ENCODE data around the gene UGT8.
"Not testable (repeated sequence)": the region's sequence is repeated elsewhere in the genome, so short reads cannot be mapped to it uniquely, and the experiment has no call there.

The UGT8 gene

DNA sequence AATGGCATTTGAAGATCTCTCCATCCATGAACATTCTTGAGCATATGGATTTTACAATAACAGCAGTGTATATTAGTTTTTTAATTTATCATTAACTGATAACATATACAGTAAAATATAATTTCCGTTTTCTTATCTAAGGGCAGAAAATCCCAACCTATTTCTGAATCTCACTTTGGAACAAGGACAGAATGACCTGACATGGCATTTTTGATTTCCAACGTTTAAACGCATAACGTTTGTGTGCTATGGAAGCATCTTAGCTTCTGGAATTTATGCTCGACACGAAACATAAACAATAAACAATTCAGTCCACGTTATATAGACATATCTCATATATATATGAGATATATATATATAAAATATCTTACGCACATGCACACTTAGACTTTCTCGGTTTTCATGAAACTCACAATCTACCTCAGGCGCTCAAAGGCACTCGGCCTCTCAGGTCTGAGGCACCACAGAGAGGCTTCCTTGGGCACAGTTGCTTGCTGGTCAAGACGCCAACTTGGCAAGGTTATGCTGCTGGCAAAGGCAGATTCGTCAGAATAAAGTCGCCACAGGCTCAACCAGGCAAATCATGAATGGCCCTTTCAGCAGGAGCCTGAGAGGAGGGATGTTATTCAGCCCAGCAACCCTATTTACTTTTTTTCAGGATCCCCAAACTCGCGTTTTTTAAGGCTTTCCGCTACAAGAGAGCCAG is 1.0 kb upstream of the UGT8 start:
- peak overlapping the region; percentile 67; the same call in 1 of the 2 replicates for H3K4me3 ChIP-seq (ENCODE audit: low read length)
- TF ChIP-seq ZNF274 (IDR thresholded peaks at IDR 0.05; ENCODE audit: low read depth, low read length), result no peak

DNA sequence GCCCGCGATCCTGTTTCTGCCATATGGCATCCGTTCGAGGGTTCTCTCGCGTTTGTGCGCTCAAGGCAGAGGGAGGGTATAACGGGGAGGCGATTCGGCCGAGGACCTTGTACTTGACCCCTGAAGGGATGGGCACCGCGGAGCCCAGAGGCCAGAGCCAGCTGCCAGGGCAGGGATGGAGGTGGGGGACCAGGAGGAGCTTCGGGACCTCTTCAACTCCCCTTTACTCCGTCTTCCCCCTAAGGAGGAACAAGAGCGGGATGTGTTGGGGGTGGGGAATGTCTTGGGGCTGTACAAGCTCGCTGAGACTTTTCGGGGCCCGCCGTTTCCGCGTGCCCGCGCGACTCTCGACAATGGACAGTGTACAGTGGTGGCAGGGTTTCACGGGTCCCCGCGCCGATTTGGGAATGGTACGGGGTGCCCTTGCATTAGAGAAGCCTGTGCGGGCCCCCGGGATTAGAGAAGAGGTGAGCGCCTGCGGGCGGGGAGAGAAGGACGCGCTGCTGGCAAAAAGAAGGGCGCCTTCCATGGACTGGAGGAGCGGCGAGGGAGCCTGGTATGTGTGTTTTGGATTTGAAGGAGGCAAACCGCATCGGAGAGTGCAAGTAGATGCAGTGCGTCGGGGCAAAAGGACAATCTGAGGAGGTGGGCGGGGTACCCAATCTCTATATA is 760 bp downstream of the UGT8 start:
- TF ChIP-seq ZNF274 (IDR thresholded peaks at IDR 0.05; ENCODE audit: low read depth, low read length), result no peak

DNA sequence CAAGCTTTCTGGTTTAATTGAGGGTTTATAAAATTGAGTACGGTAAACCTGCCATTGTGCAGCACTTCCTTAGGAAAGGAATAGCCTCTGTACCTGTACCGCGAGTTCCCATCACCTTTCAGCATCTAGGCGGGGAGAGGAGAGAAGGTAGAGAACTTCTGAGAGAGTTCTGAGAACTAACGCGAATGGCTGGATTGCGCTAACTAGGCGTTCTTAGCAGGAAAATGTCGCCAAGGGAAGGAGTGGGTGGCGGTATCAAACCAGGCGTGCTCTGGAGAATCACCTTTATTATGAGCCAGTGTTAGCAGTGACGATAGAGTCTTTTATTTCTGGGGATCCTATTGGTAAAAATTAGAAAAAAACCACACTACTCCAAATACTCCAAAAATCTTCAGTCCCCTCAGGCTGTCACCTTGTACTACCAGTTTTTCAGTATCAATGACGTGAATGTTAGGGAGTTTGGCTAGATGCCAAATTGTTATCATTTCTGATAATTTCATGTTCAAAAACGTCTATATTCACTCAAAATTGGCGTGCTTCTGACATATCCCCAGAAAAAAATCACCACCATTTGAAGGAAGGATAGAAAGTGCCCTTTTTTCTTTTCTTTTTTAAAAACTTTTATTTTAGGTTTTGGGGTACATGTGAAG is 1.4 kb downstream of the UGT8 start:
- peak overlapping the region; percentile 67 for H3K4me3 ChIP-seq (ENCODE audit: low read length)
- no peak for TF ChIP-seq ZNF274 (IDR thresholded peaks at IDR 0.05; ENCODE audit: low read depth, low read length)

More for the DNA sequence above, 760 bp downstream of the UGT8 start:
- peak overlapping the region; percentile 67 for H3K4me3 ChIP-seq (ENCODE audit: low read length)

DNA sequence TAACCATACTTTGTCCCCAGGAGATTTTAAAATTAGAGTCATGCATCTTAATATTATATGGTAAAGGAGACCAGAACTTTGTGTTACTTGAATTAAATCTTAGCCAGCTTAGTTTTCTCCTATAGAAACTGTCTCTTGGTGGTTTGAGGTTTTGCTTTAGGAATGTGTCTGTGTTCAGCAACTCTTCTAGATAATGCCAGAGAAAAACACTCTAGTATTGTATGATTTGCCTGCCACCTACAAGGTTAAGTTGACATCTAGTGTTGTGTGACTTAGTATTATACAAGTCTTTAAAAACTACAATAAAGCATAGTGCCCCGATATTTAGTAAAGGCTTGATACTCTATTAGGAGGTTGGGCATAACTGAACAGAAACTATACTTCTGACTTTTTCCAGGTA is 2.1 kb downstream of the UGT8 start:
- H3K4me3 ChIP-seq (ENCODE audit: low read length), result no peak overlapping the region
- TF ChIP-seq ZNF274 (IDR thresholded peaks at IDR 0.05; ENCODE audit: low read depth, low read length), result no peak

DNA sequence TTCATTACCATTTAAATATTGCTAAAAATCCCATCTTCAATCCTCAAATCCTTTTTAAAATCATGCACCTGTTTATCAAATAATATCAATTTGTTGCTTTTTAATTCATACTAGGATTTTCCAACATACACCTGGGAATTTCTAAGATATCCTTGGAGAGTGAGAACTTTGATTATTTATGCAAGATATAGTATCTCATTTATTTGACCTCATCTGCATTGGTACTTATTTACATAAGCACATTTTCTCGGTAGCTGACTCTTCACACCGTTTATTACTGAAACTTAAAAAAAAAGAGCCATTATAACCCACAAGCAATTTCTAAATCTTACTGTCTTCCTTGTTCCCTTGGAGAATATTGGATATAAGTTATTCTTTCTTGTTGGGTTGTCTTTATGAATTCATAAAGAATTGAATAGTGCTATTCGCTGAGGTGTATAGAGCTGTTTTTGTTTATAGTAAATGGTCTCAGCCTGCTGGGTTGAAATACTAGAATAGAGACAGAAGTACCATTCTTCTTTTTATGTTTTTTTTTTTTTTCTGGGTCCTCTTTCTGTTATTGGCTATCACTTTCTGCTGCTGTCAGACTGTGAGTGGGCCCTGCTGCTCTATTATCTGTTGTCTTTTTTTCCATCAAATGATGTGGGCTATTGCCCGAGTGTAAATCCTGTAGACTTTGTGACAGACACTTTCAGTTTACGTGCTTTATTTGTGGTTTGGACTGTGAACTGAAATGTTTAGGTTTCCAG is 2.9 kb downstream of the UGT8 start:
- no peak for TF ChIP-seq ZNF274 (IDR thresholded peaks at IDR 0.05; ENCODE audit: low read depth, low read length)
- H3K4me3 ChIP-seq (ENCODE audit: low read length), result no peak overlapping the region

DNA sequence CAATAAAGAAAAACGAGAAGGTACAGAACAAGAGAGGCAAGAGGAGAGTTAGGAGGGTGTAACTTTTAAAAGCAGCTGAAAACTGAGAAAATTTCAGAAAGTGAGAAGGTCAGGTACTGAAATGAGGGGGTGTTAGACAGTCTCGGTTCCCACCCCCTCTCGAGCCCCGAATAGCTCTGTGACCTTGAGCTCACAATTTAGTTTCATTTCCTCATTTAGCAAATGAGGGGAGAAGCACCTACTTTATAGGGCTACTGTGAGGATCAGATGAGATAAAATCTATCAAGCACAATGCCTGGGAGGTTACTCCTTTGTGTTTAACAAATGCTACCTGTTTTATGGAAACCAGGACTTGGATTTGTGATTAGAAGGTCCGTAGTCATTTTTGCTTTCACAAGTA is 4.9 kb downstream of the UGT8 start:
- no peak for TF ChIP-seq ZNF274 (IDR thresholded peaks at IDR 0.05; ENCODE audit: low read depth, low read length)
- H3K4me3 ChIP-seq (ENCODE audit: low read length), result peak overlapping the region; percentile 51; the same call in 1 of the 2 replicates

DNA sequence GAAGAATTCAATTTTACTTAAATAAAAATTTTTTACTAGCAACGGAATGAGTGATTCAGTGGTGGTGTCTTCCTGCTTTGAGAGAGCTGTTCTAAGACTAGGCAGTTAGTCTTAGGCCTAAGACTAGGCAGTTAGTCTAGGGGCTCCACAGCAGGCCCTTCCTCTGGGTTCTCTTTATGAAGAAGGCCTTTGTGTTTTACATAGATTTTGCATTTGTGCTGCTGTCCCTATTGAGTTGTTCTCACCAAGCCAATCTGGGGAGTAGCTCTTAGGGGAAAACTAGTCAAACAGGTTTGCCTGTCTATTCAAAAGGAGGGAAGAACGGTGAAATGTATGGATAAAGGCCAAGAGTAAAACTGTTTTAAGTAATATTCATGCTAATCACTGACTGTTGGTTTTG is 7.6 kb downstream of the UGT8 start:
- no peak overlapping the region for H3K4me3 ChIP-seq (ENCODE audit: low read length)
- TF ChIP-seq ZNF274 (IDR thresholded peaks at IDR 0.05; ENCODE audit: low read depth, low read length), result no peak

DNA sequence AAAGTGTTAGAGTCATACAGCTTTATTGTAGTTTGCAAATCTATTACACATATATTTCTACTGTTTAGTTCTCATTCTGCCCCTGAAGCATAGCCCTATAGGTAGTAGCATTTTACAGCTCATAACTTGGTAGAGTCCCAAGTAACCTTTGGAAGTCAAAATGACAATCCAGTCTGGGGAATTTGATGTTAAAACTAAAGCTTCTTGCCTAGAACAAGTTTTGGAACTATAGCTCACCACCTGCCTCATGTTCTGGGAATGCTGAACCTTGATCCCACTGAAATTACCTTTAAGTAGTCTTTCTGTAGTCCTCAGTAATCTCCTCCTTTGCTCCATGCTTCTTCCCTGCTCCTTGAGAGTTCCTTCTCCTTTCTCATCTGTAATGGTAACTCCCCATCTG is 8.4 kb downstream of the UGT8 start:
- TF ChIP-seq ZNF274 (IDR thresholded peaks at IDR 0.05; ENCODE audit: low read depth, low read length), result no peak
- H3K4me3 ChIP-seq (ENCODE audit: low read length), result no peak overlapping the region

DNA sequence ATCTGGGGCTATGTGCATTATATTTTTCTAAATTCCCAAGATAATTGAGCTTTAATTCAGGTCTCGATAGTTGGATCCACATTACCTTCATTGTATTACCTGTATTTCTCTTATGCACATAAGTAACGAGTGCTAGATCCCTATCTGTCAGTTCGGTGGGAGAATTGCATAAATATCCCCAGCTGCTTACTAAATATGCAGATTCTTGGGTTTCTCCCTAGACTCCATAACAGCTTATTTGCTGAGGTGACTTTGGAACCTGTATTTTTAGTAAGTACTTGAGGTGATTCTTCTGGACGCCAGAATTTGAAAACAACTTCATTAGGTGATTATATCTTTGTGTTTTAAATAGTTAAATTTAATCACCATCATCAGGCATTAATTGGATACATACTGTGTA is 15.0 kb downstream of the UGT8 start:
- no peak for TF ChIP-seq ZNF274 (IDR thresholded peaks at IDR 0.05; ENCODE audit: low read depth, low read length)
- no peak overlapping the region for H3K4me3 ChIP-seq (ENCODE audit: low read length)

DNA sequence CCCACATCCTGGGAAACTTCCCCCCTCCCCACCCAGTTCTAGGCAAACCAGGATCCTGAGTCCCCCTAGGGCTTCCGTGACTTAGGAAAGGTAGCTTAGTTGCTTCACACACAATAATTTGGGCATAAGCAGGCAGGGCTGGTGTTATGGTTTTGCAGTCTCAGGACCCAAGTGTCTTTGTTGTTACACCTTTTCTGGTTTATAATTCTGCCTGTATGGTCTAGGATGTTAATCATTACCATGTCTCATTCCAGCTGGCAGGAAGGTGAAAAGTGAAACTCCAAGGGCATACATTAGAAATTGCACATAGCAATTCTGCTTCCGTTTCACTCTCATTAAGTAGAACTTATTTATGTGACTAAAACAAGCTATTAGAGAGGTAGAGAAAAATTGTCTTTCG is 16.8 kb downstream of the UGT8 start:
- no peak for TF ChIP-seq ZNF274 (IDR thresholded peaks at IDR 0.05; ENCODE audit: low read depth, low read length)
- H3K4me3 ChIP-seq (ENCODE audit: low read length), result no peak overlapping the region

DNA sequence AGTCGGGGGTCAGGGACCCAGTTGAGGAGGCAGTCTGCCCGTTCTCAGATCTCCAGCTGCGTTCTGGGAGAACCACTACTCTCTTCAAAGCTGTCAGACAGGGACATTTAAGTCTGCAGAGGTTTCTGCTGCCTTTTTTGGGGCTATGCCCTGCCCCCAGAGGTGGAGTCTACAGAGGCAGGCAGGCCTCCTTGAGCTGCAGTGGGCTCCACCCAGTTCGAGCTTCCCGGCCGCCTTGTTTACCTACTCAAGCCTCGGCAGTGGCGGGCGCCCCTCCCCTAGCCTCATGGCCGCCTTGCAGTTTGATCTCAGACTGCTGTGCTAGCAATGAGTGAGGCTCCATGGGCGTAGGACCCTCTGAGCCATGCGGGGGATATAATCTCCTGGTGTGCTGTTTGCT is 17.4 kb downstream of the UGT8 start:
- H3K4me3 ChIP-seq (ENCODE audit: low read length), result not testable (repeated sequence)

DNA sequence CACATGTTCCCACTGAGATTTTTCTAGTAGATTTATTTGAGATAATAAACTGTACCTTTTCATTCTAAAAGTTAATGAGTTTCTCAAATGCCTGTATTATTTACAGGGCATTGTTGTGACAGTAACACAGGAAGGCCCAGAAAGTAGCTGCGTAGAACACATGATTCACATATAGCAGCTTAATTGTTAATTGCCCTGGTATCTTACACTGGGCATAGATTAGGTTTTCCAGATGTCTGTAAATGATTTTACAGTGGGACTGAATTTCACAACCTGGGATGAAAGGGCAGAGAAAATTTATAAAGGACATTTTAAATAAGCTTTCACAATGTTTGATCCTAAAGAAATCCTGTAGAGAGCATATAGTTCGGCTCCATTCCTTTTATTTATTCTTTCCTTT is 27.6 kb downstream of the UGT8 start:
- TF ChIP-seq ZNF274 (IDR thresholded peaks at IDR 0.05; ENCODE audit: low read depth, low read length), result no peak
- H3K4me3 ChIP-seq (ENCODE audit: low read length), result no peak overlapping the region

DNA sequence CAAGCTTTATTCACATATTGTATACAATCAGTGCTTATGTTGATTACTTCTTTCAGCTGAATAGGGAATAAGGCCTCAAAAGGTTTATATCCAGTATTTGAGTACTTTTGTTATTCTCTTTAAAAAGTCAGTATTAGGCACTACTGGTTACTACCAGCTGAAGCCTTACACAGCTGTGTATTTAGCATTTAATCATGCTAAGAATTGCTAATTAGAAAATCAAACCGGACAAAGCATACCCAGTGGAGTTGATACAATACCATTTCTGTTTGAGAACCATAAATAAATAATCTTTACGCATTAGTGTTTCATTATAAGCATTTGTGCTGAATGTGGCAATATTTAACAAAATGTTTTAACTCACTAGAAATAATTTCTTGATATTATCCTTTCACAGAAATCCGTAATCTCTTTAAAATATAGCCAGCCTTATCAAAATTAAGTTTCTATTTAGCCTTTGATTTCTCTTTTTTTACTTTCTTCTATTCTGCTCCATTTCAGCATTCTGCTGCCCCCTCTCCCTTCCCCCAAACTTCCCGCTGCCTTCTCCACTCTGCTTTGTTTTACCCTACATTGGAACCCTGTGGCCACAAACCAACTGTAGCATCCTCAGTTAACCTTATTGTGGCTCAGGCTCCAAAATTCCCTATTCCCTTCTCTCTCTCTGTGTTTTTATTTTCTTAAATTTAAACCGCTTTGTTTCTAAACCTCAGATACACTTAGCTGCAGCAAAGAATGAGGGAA is 37.8 kb downstream of the UGT8 start:
- no peak for TF ChIP-seq ZNF274 (IDR thresholded peaks at IDR 0.05; ENCODE audit: low read depth, low read length)
- H3K4me3 ChIP-seq (ENCODE audit: low read length), result no peak overlapping the region
